PFSK-1 (cell line): ENCODE results near the gene KCNH1.
A peak's percentile ranks its signal among the peaks of the same experiment; 100 is the strongest.

Source experiments
- FOXP2 ChIP-seq: optimal IDR thresholded peaks from 2 replicates; pipeline ENCODE3; 2011; ENCODE audit warnings: borderline replicate concordance, control low read depth, inconsistent platforms; ENCODE audit not compliant: insufficient read depth; ENCODE audit errors: extremely low read length, extremely low read depth
- POLR2AphosphoS5 ChIP-seq: IDR thresholded peaks from 2 replicates; pipeline ENCODE4 v1.6.1; 2012; ENCODE audit warnings: low read depth, mild to moderate bottlenecking, control low read depth, low read length, moderate library complexity
- SIN3A ChIP-seq: IDR thresholded peaks from 2 replicates; pipeline ENCODE4 v1.6.1; 2012; ENCODE audit warnings: mild to moderate bottlenecking, low read length, moderate library complexity, borderline replicate concordance; ENCODE audit not compliant: insufficient read depth
- TAF1 ChIP-seq: IDR thresholded peaks from 2 replicates; pipeline ENCODE4 v1.6.1; 2012; ENCODE audit warnings: low read length, control low read depth, borderline replicate concordance; ENCODE audit not compliant: insufficient read depth
- TF ChIP-seq, protein P1 (sequence below), 2 experiments: IDR thresholded peaks; 2 replicates each; pipeline versions ENCODE4 v1.6.1 to v1.8.0; 2011 to 2012; ENCODE audit warnings: low read depth in 2 of 2, low read length in 2 of 2, control low read depth in 1 of 2, inconsistent platforms in 1 of 2, mild to moderate bottlenecking in 1 of 2, moderate library complexity in 1 of 2; ENCODE audit not compliant: insufficient read depth in 1 of 2

KCNH1 gene

DNA sequence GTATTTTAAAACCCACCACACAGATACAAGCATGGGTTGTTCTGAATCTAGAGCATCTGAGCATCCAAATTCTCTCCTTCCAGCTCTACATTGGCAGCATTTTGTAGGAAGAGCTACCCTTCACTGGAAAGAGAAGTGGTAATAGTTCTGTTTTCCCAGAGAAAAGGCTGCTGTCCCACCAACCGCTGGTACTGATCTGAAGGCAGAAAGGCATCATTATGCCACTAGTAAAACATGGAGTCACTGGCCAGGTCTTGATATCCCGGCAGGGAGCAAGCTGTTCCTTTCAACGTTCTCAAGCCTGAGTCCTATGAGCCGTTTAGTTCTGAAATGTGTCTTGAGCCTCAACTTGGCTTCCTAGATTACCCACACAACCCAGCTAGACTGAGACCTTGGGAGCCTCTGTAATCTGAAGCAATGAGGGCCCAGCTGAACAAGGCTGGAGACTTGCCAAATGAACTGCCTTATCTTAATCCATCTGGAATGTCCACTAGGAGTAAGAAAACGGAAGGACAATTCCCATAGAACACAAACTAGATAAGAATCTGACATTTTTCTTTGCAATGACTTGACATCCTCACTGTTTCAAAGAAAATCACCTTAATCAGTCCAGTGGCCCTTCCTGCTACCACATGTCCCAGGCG, 116.8 kb downstream of the KCNH1 start:
- TF ChIP-seq POLR2AphosphoS5 (peak; percentile 49; the same call in 1 of the 2 replicates), TAF1 (no peak; the same call in 1 of the 2 replicates), SIN3A (0 out of 2 replicates have a peak, but pooled peaks have one; percentile 44), FOXP2 (no peak)
- TF ChIP-seq, protein P1, sequence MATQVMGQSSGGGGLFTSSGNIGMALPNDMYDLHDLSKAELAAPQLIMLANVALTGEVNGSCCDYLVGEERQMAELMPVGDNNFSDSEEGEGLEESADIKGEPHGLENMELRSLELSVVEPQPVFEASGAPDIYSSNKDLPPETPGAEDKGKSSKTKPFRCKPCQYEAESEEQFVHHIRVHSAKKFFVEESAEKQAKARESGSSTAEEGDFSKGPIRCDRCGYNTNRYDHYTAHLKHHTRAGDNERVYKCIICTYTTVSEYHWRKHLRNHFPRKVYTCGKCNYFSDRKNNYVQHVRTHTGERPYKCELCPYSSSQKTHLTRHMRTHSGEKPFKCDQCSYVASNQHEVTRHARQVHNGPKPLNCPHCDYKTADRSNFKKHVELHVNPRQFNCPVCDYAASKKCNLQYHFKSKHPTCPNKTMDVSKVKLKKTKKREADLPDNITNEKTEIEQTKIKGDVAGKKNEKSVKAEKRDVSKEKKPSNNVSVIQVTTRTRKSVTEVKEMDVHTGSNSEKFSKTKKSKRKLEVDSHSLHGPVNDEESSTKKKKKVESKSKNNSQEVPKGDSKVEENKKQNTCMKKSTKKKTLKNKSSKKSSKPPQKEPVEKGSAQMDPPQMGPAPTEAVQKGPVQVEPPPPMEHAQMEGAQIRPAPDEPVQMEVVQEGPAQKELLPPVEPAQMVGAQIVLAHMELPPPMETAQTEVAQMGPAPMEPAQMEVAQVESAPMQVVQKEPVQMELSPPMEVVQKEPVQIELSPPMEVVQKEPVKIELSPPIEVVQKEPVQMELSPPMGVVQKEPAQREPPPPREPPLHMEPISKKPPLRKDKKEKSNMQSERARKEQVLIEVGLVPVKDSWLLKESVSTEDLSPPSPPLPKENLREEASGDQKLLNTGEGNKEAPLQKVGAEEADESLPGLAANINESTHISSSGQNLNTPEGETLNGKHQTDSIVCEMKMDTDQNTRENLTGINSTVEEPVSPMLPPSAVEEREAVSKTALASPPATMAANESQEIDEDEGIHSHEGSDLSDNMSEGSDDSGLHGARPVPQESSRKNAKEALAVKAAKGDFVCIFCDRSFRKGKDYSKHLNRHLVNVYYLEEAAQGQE (IDR thresholded peaks at IDR 0.05; ENCODE audit: insufficient read depth in 1 of 2, low read depth in 2 of 2, low read length in 2 of 2), result peak; percentile 81 to 93

DNA sequence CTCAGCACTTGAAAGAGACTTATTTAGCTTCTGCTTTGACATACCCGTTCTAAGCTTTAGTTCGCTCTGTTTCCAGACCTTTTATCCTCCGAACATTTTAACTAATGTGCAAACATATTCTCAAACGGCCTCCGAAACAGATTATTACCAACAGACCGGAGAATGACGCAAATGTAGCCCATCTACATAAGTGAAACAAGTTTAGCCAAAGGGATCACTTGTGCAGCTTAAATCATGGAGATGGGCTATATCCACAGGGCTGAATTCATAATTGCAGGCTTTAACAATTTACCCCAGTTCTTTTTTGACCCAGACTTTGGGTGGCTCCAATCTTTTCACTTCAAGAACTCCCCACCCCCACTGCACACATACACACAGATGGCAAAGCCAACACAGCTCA, 119.7 kb downstream of the KCNH1 start:
- TF ChIP-seq, protein P1 (IDR thresholded peaks at IDR 0.05; ENCODE audit: insufficient read depth in 1 of 2, low read depth in 2 of 2, low read length in 2 of 2), result no peak
- no peak for TF ChIP-seq TAF1
- no peak for TF ChIP-seq POLR2AphosphoS5

DNA sequence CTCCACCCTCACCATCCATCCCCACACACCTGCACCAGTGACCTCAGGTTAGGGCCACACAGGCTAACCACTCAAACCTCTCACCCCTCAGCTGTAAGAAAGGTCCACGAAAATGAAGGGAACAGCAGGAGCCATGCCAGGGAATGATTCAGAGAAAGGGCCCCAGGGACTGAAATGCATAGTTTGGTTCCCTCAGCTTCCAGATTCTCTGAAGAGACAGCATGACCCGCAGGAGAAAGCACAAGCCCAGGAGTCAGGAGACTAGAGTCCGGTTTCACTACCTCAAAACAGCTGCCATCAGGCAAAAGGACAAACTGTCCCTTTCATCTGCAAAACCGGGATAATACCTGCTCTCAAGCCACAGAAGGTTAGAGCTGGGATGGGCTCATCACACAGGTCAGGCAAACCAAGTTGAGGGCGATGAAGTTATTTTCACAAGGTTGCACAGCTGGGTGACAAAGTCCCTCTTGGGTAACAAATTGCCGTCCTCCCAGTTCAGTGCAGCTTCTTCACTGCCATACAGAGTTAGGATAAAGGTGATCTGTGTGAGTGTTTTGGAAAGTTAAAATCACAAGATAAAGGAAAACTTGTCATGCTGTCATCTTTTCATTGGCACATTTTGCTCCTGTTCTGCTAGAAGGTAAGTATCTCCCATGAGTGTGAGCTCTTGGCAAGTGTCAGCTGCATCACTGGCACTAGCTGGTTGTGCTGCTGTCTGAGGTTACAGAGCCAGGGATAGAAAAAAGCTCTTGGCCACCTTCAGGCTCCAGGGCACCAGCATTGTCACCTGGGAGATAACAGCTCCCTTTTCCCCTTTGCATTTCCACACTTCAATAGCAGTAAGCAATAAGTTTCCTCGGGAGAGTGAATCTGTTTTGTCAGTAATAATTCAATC, 120.4 kb downstream of the KCNH1 start:
- TF ChIP-seq FOXP2 (no peak), POLR2AphosphoS5 (no peak), SIN3A (no peak), TAF1 (no peak)
- TF ChIP-seq, protein P1 (IDR thresholded peaks at IDR 0.05; ENCODE audit: insufficient read depth in 1 of 2, low read depth in 2 of 2, low read length in 2 of 2), result no peak

DNA sequence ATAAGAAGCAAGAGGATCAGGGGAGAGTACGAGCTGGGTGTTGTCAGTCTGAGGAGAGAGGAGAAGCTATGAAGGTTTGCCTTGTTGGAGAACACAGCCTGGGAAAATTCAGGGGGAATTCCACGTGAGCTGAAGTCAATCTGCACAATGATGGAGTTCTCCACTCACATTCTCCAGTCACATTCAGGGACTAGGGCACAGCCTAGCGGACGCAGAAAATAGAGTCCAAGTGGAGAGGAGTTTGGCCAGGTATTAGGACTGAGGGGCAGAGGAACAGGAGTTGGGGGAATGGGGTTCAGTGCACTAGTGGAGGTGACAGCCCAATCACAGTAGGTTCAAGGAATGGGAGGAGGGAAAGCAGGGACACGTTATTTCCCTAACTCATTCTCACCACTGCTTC, 124.0 kb downstream of the KCNH1 start:
- TF ChIP-seq POLR2AphosphoS5 (no peak), SIN3A (no peak), TAF1 (no peak), FOXP2 (no peak)
- TF ChIP-seq, protein P1 (IDR thresholded peaks at IDR 0.05; ENCODE audit: insufficient read depth in 1 of 2, low read depth in 2 of 2, low read length in 2 of 2), result no peak
